ENCODE data around the gene EPS8L1.
A peak's percentile ranks its signal among the peaks of the same experiment; 100 is the strongest.
"Not testable (repeated sequence)": the region's sequence is repeated elsewhere in the genome, so short reads cannot be mapped to it uniquely, and the experiment has no call there.

The EPS8L1 gene

DNA sequence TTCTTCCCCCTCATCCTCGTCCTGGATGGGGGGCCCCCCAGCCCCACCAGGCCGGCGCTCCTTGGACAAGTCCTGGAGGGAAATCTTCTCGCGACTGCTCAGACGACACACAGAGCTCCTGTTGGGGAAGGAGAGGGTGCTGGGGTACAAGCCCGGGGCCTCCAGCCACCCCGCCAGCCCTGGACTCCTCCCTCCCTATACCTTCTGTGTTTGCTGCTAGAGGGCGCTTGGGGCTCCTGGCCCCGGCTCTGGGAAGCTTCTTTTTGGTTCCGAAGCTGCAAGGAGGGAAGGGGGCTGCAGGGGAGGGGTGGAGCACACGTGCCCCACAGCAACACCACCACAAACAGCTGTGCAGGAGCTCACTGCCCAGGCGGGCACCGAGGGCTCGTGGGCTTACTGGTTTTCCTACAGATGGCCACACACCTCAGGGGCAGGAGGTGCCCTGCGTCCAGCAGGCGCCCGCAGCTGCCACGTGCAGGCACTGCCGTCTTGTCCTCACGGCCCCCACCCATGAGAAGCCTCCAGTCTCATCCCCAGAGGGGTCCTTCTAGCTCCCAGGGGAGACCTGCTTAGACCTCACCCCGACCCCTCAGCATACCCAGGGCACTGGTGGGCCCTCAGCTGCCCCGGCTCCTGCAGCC lies 20.5 kb downstream of the EPS8L1 start:
- no peak for DNase-seq

DNA sequence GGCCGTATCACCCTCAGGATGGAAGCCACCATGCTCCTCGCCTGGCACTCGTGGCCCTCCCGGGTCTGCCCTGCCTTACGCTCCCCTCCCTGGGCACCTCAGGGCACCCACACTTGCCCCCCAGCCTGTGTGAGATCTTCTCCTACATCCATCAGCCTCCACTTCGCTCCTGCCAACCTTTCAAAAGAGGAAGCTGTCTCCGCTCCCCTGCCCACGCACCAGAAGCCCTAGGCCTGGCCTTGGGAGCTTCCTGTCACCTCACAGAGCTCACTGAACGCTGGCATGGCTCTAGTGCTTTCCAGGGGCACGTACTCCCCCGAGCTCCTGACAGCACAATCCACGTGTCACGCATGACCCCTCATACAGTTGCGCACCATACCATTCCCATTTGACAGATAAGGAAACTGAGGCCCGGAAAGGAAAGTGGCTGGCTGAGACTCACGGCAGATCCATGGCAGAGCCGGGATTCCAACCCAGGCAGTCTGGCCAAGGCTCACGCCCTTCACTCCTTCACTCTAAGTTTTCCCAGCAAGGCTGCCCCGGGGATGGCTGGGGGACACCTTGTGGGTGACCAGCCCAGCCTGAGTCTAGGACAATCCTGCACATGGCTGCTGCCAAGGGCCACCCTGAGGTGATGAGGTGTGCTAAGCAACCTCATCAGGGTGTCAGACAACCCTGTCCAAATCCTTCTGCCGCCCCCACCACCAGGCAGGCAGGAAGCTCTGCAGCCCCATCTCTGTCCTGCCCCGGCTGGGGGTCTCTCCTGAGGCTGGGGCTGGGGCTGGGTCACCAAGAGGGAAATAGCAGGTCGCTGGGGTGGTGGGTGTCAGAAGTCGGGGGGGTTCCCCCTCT lies 22.4 kb downstream of the EPS8L1 start:
- DNase-seq = no peak

DNA sequence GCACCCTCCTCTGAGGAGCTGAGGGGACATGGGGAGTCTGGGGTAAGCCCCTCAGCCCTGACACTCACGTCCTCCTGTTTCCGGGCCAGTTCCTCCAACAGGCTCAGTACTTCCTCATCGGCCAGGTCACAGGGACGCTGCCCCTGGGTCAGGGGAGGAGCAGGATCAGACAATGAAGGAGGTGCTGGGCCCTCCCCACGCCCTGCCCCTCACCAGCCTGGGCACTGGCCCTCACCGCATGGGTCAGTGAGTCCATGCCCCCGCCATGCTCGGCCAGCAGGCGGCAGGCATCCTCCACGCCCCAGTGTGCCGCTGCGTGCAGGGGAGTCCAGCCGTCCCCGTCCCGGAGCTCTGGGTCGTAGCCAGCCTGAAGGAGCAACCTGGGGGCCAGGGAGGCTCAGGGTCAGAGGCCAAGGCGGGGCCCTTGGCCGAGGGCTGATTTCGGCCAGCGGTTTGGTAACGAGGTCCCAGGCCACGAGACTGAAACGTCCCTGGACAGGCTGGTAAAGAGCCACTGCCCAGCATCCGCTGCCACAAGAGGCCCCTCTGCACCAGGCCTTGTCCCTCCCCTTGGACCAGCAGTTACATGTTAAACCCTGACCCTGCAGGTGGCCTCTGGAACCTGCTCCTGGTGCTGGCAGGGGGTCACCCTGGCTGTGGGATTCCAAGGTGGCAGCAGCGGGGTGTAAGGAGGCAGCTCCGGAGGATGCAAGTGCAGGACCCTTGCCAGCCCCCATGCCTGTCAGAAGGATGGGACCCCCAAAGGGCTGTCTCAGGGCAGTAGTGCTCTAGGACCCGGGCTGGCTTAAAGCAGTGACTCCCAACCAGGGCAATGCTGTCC lies 23.3 kb downstream of the EPS8L1 start:
- no peak for DNase-seq

DNA sequence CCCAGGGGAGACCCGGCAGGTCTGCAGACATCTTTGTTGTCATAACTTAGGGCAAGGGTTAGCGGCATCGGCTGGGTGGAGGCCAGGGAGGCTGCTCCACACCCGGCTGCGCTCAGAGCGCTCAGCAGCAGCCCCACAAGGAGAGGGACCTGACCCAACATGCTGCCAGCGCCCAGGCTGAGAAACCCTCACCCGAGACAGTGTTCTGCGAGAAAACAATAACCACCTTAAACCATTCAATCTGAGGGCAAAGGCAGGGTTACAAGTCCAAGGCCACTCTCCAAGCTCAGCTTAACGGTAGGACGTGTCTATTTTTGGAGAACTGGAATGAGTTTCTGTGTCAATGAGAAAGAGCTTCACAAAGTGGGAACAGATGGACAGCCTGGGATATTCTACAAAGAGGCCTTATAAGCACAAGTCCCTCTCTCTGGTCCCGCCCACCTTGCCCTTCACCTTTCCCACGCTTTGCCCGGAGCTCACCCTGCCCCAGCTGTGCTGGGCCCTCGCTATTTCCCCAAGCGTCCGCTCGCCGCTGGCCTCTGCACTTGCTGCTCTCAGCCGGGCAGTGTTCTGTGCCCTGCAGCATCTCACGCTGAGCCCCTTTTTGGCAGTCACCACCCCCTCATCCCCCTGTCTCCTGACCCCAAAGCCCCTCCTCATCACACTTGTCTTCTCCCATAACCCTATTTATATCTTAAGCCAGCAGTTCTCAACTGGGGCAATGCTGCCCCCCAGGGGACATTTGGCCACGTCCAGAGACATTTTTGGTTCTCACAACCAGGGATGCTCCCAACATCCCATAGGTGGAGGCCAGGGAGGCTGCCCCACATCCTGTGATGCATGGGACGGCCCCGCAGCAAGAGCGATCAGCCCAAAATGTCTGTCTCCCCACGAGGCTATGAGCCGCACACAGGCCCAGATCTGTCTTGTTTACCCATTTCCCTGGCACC lies 24.2 kb downstream of the EPS8L1 start:
- no peak for DNase-seq

DNA sequence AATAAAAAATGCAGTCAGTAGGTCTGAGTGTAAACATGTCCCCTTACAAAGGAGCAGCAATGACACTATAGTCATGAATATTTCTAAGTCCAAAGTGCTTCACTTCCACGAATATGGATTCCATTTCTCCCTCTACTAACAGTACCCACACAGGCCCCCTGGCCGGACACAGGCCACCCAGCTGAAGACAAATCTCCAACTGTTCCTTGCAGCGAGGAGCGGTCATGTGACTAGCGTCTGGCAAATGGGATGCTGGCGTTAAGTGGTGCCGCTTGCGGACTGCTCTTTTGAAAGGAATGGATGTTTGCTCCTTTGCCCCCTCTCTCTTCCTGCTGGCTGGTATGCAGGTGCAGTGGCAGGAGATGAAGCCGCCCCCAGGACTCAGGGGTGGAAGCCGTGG lies 25.6 kb downstream of the EPS8L1 start:
- no peak for DNase-seq

DNA sequence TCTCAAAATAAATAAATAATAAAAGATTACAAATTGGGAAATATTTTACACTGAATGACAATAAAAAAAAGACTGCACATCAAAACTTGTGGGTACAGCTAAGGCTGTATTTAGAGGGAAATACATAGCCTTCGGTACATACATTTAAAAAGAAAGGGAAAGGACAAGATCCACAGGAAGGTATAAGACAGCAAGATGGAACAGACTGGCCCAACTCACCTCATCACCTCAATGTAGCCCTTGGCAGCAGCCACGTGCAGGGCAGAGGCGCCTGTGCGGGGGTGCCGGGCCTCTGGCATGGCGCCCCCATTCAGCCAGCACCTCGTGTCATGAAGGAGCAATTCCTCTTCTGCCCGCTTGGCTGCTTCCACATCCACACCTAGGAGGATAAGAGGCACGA lies 27.5 kb downstream of the EPS8L1 start:
- no peak for DNase-seq

DNA sequence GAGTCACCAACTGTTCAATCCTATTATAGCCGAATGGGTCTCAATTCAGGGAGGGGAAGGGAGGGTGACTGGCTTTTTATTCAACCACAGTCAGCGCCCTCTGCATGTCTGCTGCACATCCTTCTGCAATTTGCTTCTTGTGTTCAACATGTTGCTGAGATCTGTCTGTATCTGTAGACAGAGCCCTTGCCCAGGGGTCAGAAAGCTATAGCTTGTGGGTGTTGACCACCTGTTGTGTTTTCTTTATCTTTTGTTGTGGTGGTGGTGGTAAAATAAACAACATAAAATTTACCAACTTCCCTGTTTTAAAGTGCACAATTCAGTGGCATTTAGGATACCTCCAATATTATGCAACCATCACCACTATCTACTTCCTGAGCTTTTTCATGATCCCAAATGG lies 29.6 kb downstream of the EPS8L1 start:
- DNase-seq = no peak

DNA sequence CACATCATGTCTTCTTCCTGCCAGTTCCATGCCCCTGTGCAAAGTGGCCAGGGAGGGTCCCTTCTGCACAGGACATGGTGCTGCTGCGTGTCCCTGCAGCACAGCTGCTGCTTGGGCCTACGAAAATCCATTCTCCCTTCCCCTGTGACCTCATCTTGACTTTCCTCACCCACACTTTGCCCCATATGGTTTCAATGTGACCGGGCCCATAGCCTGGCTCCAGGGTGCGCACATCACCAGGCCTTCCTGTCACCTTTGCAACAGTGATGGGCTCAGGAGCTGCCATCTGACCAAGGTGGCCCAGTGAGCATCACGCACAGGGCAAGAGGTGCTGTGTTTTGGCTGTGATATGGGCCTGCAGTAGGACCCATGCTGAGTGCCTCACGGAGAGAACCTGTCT lies 30.9 kb downstream of the EPS8L1 start:
- DNase-seq = no peak

DNA sequence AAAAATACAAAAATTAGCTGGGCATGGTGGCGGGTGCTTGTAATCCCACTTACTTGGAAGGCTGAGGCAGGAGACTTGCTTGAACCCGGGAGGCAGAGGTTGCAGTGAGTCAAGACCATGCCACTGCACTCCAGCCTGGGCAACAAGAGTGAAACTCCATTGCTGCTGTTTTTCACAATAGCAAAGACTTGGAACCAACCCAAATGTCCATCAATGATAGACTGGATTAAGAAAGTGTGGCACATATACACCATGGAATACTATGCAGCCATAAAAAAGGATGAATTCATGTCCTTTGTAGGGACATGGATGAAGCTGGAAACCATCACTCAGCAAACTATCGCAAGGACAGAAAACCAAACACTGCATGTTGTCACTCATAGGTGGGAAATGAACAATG lies 31.6 kb downstream of the EPS8L1 start:
- DNase-seq = not testable (repeated sequence)

DNA sequence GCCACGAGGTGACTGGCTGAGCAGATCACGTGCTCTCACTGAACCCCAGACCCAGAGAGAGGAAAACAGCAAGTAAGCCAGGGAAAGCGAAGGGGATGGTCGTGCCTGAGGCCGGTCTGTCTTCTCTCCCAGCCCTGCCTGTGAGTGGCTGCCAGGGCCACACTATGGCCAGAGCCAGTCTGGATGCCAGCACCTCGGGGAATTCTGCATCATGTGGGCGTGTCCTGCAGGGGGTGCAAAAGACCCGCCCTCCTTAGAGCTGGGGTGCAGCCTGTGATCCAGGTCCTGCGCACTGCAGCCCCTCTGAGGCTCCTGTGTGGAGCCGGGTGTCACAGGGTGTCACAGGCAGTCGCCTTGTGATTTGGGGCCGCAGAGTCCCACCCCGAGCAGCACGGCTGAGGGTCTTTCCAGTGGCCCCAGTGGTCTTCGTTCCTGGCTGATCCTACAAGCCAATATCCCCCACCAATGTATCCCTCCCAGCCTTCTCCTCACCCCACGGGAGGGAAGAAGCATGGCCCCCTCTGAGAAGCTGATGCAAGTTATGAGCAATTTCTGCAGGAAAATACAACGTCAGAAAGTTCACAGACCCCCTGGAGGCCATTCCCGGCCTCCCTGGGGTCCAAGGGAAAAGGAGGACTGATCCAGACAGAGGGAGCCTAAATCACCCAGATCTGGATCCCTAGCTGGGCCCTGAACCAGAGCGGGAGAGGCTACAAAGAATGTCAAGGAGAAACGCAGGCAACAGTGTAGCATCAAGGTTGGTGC lies 34.0 kb downstream of the EPS8L1 start:
- DNase-seq = no peak

DNA sequence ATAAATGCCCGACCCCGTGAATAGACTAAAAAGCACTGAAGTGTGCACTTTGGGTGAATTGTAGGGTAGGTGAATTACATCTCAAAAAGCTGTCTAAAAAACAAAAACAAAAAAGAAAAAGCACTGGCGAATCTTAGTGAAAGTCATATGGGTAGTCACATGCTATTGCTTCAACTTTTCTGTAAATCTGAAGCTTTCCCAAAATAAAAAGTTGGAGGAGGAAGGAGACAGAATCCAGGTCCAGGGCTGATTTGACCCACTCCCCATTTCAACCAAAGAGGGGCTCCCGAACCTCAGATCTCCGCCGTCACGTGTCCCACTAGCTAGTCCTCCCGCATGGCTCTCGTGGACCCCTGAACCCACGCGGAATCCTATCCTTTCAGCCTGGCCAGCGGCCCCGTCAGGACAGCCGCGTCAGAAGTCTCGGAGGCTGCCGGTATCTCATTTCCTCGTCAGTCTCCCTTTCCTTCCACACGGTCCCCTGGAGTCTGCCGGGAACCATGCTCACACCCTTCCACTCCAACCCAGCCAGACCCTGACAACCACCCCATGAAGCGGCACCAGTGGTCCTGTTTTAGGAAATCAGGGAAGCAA lies 35.7 kb downstream of the EPS8L1 start:
- DNase-seq = no peak

DNA sequence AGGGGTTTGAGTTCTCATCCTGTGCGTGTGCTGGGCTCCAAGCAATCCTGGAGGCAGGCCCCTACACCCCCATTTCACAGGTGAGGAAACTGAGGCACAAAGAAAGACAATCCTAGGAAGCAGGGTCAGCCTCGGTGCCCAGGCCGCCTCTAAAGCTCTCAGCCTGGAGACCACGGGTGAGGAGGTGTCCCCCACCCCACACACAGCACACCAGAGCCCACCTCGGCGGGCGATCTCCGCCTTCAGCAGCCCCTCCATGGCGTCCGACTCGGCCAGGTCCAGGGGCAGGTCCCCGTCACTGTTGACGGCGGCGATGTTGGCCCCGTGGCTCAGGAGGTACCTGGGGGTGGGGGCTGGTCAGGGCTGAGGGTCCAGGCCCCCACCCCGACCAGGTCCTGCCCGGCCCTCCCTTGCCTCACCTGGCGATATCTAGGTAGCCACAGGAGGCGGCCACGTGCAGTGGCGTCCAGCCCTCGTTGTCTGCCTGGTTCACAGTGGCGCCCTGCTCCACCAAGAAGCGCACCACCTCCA lies 36.6 kb downstream of the EPS8L1 start:
- DNase-seq = no peak

DNA sequence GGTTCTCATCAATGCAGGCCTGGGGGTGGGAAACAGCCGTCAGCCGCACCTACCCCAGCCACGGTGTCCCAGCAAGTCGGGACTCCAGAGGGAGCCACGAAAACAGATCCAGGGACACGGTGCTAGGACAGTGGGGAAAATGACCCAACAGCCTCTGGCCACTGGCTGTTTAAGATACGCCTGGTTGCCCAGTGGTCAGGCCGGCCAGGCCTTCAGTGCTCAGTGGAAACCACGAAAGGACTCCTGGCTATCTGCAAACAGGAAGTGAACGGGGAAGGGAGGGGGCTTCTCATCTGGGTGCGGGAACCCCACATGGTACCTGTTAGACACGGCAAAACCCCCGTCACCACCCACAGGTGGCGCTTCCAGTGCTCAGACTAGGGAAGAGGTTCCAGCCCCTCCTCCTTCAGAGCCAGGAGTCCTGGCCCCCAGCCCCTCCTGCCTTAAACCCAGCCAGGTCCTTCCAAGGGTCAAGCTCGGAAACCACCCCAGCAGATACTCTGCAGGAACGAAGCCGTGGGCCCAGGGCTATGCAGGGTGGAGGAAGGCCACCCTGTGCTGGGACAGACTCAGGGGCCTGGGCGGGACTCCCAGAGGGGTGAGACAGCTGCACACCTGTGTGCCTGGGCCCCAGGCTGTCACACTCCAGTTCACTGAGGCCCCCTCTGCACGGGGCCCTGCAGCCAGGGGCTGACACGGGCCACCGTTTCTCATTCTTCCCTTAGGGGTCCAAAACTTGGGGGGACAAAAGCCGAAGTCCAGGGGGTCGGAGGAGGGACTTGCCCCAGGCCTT lies 37.3 kb downstream of the EPS8L1 start:
- no peak for DNase-seq

DNA sequence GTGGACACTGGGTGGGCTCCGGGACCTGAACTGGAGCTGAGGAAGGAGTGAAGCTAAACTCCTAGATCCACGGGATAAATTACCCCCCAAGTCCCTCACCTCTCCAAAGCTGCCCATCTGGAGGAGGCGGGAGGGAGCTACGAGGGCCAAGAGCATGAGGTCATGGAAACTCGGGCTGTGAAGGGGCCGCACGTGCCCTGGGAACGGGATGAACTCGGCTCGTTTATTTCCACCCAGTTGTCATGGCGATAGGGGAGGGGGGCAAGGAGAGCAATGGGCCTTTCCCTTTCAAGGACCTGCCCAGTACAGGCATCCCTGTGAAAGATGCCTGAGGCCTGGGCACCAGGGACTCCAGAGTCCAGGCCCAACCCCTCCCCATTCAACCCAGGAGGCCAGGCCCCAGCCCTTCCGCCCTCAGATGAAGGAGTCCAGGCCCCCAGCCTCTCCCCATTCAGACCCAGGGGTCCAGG lies 37.9 kb downstream of the EPS8L1 start:
- DNase-seq = no peak

DNA sequence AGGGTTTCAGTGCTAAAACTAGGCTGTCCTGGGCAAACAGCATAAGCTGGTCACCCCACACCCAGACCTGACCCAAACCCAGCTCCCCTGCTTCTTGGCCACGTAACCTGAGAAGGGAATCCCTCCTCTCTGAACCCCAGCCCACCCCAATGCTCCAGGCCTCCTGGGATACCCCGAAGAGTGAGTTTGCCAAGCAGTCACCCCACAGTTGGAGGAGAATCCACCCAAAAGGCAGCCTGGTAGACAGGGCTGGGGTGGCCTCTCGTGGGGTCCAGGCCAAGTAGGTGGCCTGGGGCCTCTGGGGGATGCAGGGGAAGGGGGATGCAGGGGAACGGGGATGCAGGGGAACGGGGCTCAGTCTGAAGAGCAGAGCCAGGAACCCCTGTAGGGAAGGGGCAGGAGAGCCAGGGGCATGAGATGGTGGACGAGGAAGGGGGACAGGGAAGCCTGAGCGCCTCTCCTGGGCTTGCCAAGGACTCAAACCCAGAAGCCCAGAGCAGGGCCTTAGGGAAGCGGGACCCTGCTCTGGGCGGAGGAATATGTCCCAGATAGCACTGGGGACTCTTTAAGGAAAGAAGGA lies 39.0 kb downstream of the EPS8L1 start:
- no peak for DNase-seq

DNA sequence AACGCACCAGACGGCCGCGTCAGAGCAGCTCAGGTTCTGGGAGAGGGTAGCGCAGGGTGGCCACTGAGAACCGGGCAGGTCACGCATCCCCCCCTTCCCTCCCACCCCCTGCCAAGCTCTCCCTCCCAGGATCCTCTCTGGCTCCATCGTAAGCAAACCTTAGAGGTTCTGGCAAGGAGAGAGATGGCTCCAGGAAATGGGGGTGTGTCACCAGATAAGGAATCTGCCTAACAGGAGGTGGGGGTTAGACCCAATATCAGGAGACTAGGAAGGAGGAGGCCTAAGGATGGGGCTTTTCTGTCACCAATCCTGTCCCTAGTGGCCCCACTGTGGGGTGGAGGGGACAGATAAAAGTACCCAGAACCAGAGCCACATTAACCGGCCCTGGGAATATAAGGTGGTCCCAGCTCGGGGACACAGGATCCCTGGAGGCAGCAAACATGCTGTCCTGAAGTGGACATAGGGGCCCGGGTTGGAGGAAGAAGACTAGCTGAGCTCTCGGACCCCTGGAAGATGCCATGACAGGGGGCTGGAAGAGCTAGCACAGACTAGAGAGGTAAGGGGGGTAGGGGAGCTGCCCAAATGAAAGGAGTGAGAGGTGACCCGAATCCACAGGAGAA lies 39.9 kb downstream of the EPS8L1 start:
- no peak for DNase-seq

DNA sequence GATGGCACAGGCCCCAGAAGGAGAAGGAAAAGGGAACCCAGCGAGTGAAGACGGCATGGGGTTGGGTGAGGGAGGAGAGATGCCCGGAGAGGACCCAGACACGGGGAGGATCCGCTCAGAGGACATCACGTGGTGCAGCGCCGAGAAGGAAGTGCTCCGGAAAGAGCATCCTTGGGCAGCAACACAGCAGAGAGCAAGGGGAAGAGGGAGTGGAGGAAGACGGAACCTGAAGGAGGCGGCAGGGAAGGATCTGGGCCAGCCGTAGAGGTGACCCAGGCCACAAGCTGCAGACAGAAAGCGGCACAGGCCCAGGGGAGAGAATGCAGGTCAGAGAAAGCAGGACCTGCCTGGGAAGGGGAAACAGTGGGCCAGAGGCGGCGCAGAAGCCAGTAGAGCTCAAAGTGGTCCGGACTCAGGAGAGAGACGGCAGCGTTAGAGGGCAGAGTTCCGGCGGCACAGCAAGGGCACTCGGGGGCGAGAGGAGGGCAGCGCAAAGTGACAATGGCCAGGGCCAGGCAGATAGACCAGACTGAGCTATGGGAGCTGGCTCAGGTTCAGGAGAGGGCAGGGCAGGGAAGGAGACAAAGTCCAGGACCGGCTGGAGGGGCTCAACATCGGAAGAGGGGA lies 40.7 kb downstream of the EPS8L1 start:
- peak; percentile 40 for DNase-seq

DNA sequence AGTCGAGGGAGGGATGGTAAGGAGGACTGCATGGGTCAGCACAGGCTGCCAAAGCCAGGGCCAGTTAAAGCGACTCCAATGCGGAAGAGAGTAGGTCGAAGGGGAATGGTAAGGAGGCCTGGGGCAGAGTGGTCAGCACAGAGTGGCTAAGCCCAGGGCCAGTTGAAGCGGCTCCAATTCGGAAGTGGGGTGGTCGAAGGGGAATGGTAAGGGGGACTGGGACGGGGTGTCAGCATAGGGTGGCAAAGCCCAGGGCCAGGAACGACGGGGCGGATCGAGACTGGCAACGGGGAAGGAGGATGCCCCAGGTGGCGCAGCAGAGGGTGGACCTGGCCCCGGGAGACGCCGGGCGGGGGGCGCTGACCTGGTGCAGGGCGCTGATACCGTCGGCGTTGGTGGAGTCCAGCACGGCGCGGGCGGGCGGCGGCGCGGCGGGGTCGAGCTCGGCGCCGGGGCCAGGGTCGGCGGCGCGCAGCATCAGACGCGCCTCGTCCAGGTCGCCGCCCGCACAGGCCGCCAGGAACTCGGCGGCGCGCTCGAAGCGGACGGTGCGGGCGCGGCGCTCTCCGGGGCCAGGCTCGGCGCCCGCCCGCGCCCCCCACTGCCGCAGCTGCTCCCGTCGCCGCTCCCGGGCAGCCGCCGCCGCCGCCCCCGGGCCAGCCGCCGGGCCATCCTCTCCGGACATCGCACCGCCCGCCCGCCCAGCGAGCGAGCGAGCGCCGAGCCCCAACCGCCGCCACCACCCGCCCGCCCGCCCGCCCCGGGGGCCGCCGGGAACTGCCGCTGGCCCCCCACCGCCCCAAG lies 41.4 kb downstream of the EPS8L1 start, which contains the start of gene PPP1R12C:
Gene PPP1R12C (minus strand): TSS at position 779 of the 804 bp plus-strand sequence. CDS start 94 bp downstream, at position 685.
- no peak for DNase-seq
